GM21723 (cell line): Measurements from ENCODE around the gene PDE6C.

Experiments
- ATAC-seq: cut with Tn5 transposase; IDR thresholded peaks from one replicate; pipeline ENCODE4 v1.9.1; 2021; ENCODE audit warnings: mild to moderate bottlenecking, moderate library complexity; ENCODE audit not compliant: unreplicated experiment

PDE6C gene

DNA sequence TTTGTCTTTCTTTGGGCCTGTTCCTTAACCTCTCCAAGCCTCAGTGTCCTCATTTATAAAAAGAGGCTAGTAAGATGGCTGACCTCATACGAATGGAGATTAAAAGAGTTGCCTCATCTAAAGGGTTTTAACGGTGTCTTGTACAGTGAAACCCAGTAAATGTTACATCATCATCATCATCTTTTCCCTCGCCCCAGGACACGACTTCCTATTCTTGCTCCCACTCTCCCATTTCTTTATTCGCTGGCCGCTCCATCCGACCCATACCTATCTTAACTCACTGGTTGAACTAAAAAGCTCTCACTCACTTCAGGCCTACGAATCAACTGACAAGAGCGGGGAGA, 89.5 kb downstream of the PDE6C start:
- ATAC-seq: peak; percentile 22

DNA sequence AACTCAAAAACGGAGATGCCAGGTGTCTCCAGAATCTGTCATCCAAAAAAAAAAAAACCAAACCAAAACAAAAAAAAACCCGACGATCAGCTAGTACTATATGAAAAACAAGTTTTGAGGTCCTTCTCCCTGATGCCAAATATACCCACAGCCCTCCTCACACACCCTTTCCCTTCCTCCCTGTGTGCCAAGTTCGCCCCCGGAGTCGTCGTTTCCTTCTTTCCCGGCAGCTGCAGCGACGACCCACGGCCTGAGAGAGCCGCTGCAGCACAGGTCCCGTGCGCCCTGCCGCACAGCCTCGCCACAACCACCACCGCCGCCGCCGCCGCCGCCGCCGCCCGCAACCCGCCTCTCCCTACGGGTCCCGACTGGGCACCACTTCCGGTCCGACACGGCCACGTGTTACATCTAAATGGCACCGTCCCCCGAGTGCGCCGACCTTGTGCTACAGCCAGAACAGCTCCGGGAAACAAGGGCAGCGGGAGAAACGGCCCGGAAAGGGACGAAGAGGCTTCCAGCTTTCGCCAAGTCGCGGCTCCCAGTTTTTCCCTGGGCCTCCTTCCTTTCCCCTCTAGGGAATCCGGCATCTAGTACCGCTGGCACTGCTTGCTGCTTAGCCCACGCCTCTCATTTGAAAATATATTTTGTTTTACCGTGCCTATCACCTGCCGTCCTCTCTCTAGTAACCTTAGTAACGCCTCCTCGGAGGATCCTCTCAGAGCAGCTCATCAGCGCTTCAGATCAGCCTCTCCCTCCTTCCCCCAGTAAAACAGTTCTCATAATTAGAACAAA, 90.1 kb downstream of the PDE6C start, which contains the start of gene FRA10AC1:
FRA10AC1 (minus strand) TSS at position 383 of the 792 bp plus-strand sequence. CDS start 2,486 bp downstream, outside the sequence.
- ATAC-seq: peak; percentile 85

DNA sequence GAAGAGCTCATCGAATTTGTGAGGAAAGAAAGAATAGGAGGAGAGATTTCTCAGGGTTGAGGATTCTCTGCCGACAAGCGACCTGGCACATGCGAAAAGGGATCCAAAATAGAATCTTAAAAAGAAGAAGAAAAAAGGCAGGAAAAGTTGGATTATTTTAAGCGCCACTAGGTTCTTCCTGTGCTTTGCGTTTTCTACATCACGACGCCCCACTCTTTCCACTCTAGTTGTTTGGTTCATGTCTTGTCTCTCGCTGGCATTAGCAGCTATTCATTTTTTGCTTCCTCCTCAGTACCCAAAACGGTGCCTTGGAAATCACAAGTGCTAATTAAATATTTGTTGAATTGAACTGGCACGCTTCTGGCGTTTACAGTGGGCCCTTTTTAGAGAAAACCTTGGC, 90.7 kb downstream of the PDE6C start:
- peak; percentile 15 for ATAC-seq

DNA sequence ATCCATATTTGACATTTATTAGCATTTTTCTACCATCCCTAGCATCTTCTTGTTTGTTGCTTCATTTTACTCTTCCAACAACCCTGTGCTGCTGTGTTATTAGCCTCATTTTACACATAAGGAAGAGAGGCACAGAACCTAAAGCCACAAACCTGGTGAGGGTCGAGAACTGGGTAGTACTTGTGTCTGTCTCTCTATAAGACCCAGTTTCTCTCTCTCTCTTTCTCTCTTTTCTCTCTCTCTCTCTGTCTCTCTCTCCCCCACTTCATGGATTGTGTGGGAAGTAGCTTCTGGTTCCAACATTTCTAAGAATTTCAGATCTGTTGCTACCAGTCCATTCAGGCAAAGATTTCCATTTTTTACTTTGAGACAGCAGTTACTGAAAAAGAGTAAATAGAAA, 91.5 kb downstream of the PDE6C start:
- no peak for ATAC-seq

DNA sequence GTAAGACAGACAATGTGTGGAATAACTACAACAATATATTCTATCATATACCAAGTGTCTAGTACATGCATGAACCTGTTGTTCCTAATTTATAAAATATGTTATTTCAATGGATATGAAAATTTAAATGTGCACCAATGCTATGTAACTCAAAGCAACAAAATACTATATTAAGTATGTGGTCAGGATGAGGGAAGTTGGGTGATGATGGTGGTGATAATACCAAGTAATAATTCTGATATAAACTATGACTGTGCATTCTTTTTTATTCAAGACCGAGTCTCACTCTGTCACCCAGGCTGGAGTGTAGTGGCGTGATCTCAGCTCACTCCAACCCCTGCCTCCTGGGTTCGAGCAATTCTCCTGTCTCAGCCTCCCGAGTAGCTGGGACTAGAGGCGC, 92.1 kb downstream of the PDE6C start:
- ATAC-seq: no peak

DNA sequence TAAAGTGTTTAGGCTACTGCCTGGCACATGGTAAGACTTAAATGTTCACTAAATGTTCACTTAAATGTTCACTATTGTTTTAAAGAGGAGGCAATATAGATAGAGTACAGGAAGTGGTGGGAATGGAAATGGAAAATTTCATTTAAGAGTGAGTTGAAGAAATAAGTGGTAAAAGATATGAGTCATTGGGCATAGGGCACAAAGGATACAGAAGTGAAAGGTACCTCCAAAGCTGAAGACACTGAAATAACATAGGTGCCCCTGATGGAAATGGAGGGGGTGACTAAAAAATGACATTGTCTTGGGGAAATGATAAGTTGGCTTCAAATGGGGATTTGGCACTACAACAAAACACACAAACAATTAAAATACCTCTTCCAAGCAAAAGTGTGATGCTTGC, 95.3 kb downstream of the PDE6C start:
- ATAC-seq: no peak

DNA sequence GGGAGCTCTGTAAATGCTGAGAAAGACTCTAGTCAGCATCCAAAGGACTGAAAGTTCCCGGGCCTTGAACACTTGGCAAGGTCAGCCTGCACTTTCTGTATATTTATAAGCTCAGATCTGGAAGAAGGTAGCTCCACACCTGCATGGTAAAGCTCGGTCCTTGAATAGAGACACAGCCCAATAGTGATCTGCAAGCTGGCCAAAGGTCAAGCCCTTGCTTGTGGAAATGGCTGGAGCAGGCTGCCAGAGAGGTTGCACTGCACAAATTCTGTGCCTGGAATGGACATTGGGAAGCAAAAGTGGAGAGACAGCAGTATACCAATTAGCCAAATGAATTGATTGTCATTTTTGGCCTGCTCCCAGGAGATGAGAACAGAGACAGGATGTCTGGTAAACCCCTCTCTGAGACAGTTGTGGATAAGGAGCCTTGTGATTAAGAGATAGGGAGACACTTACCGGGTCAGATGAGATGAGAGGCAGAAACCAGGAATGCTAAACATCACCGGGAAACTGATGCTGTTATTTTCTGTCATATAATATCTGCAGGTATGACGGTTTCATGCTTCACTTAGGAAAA, 98.1 kb downstream of the PDE6C start:
- no peak for ATAC-seq

DNA sequence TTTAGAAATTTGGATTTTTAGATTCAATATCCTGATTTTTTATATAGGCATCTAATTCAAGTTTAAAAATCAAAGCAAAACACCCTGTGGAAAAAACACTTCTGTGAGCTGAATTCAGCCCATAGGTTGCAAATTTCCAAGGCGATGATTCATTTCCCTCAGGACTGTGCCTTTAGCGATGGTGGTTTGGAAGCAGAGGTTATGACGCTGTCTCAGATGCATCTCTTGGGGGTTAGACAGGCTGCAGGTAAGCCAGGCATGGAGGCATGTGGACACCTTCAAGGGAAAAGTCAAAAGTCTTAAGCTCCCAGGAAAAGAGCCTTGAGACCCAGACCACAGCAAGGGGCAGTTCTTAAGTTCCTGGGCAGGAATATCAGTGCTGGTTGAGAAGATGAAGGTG, 99.6 kb downstream of the PDE6C start:
- no peak for ATAC-seq

DNA sequence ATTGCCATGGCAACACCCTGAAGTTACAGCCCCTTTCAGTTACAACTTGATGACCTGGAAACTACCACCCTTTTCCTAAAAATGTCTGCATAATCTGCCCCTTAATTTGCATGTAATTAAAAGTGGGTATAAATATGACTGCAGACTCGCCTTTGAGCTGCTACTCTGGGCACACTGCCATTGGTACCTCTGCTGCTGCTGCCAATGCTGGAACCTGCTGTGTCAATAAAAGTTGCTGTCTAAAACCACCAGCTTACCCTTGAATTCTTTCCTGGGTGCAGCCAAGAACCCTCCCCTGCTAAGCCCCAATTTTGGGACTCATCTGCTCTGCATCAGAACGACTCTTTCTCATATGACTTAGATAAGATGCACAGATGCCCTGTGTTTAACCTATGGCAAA, 100.3 kb downstream of the PDE6C start:
- ATAC-seq: no peak

DNA sequence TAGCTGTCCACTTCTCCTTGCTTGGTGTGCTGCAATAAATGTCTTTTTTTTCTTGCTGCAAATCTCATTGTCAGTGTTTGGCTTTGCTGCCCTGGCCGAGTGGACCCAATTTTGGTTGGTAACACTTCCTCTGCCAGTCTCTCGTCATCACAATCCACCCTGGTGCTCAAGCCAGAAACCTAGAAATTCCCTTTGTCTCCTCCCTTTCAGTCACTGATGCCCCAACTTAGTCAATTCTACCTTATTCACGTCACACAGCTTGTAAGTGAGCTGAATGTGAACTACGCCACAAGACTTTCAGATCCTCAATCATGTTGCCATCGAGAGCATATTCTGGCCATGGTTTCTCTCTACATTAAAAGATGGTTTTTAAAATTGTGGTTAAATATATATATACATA, 103.0 kb downstream of the PDE6C start:
- ATAC-seq: peak; percentile 96
